ENCODE results near the gene PCCA. TPM values are rescaled to one million over a fixed set of nuclear protein-coding genes. Genes with fewer than 3 reads are reported as not detected.

Gene PCCA
- total and polyA plus RNA-seq, 5 donors: 35.6 to 56.2 (median 54.6) TPM

- Histone ChIP-seq H3K4me3 (ENCODE audit: low read length) (no peak overlapping the region), H3K4me1 (ENCODE audit: control insufficient read depth, insufficient read depth, low read length) (no peaks in the 10 kb centered on the region), H3K27me3 (ENCODE audit: control insufficient read depth, insufficient read depth) (no peaks in the 10 kb centered on the region), H3K27ac (ENCODE audit: low read length) (no peak overlapping the region), H3K9me3 (ENCODE audit: control insufficient read depth, low read length) (no peaks in the 10 kb centered on the region)
- DNase-seq: no peak
- 94% methylated on average over 15 of the region's 15 CpGs for WGBS
- intact Hi-C loops (cut with DNase I): no loop called here
- ATAC-seq: no peak
Observed at GRCh38 chr13:100529666-100530377, 440.9 kb downstream of the PCCA start.

- 82% methylated on average over 11 of the region's 11 CpGs for WGBS
- H3K4me1 ChIP-seq (ENCODE audit: control insufficient read depth, insufficient read depth, low read length): no peaks in the 10 kb centered on the region
- H3K27me3 ChIP-seq (ENCODE audit: control insufficient read depth, insufficient read depth): no peaks in the 10 kb centered on the region
- DNase-seq (no peak), ATAC-seq (no peak)
- intact Hi-C loops (cut with DNase I): no loop called here
- H3K9me3 ChIP-seq (ENCODE audit: control insufficient read depth, low read length): no peaks in the 10 kb centered on the region
- no peak overlapping the region for H3K27ac ChIP-seq (ENCODE audit: low read length)
- H3K4me3 ChIP-seq (ENCODE audit: low read length): no peak overlapping the region
Observed at GRCh38 chr13:100530671-100531213, 441.8 kb downstream of the PCCA start.

DNA sequence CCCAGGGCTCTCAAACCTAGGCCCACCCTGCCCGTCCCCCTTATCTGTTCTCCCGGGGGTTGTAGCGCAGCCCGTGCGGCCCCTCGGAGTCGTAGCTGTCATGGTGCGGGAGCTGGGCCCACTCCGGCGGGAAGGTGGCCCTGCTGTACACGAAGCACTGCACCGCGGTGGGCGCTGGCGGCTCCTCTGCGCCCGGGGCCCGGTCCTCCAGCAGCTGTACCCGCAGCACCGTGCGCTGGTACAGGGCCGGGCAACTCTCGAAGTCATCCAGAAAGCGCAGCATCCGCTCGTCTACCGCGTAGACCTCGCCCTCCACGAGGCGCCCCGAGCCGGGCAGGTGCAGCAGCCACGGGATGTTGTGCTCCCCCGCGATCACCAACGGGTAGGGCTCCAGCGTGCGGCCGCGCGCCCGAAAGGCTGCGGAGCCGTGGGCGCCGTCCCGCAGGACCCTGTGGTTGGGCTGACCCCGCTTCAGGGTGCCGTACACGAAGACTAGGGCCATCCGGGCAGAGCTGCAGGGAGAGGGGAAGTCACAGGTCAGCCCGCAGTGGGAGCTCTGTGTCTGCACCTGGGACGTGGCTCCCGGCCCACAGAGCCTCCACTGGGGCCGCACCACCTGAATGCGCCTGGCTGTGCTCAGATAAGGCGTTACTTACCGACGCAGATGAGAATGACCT lies 443.3 kb downstream of the PCCA start:
- no peaks in the 10 kb centered on the region for H3K4me1 ChIP-seq (ENCODE audit: control insufficient read depth, insufficient read depth, low read length)
- no peaks in the 10 kb centered on the region for H3K27me3 ChIP-seq (ENCODE audit: control insufficient read depth, insufficient read depth)
- ATAC-seq (peak; percentile 12 to 22), DNase-seq (peak in 1 of 3 donors; percentile 57)
- no peaks in the 10 kb centered on the region for H3K9me3 ChIP-seq (ENCODE audit: control insufficient read depth, low read length)
- intact Hi-C loops (cut with DNase I): no loop called here
- no peak overlapping the region for H3K4me3 ChIP-seq (ENCODE audit: low read length)
- H3K27ac ChIP-seq (ENCODE audit: low read length): no peak overlapping the region
- WGBS: 96% methylated on average over 60 of the region's 60 CpGs

- ATAC-seq (no peak), DNase-seq (peak in 1 of 3 donors; percentile 55)
- intact Hi-C loops (cut with DNase I): no loop called here
- Histone ChIP-seq H3K27ac (ENCODE audit: low read length) (no peak overlapping the region), H3K4me1 (ENCODE audit: control insufficient read depth, insufficient read depth, low read length) (no peaks in the 10 kb centered on the region), H3K4me3 (ENCODE audit: low read length) (no peak overlapping the region), H3K9me3 (ENCODE audit: control insufficient read depth, low read length) (no peaks in the 10 kb centered on the region), H3K27me3 (ENCODE audit: control insufficient read depth, insufficient read depth) (no peaks in the 10 kb centered on the region)
- WGBS: 98% methylated on average over 14 of the region's 14 CpGs
Observed at GRCh38 chr13:100532836-100533435, 444.0 kb downstream of the PCCA start.

- no peak overlapping the region for H3K4me3 ChIP-seq (ENCODE audit: low read length)
- no peak overlapping the region for H3K27ac ChIP-seq (ENCODE audit: low read length)
- H3K27me3 ChIP-seq (ENCODE audit: control insufficient read depth, insufficient read depth): no peaks in the 10 kb centered on the region
- WGBS: 97% methylated on average over 19 of the region's 19 CpGs
- no peaks in the 10 kb centered on the region for H3K9me3 ChIP-seq (ENCODE audit: control insufficient read depth, low read length)
- ATAC-seq (no peak), DNase-seq (no peak)
- intact Hi-C loops (cut with DNase I): no loop called here
- H3K4me1 ChIP-seq (ENCODE audit: control insufficient read depth, insufficient read depth, low read length): no peaks in the 10 kb centered on the region
Observed at GRCh38 chr13:100533588-100534041, 444.7 kb downstream of the PCCA start.

DNA sequence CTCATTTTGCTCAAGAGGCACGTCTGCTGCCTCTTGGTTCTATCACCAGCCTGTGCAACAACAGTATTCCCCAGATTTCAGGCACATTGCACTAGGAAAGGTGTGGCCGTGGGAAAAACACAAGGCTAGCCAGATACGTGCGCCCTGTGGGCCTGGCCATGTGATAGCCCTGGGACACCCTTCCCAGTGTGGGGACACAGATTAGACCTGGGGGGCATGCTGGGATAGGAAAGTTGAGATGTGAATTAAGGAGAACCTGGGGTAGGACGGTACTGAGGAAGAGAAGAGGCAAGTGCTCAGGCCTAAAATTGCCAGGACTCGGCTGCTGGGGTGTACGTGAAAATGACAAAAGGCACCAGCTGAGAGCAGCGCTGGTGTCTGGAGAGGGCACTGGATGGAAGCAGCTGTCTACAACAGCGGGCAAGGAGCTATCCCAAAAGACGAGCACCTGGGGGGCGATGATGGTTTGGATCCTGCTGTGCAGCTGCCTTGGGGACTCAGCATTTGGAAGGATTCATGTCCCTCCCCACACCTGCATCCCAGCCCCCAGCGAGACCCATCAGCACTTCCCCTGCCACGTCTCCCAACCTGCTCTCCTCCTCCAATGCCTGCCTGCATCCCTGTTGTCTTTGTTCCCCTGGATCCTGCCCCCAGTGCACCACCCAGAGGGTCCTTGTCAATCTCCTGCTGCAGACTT lies 445.4 kb downstream of the PCCA start:
- H3K4me1 ChIP-seq (ENCODE audit: control insufficient read depth, insufficient read depth, low read length): no peaks in the 10 kb centered on the region
- H3K9me3 ChIP-seq (ENCODE audit: control insufficient read depth, low read length): no peaks in the 10 kb centered on the region
- no peak overlapping the region for H3K27ac ChIP-seq (ENCODE audit: low read length)
- intact Hi-C loops (cut with DNase I): no loop called here
- ATAC-seq (no peak), DNase-seq (no peak)
- no peaks in the 10 kb centered on the region for H3K27me3 ChIP-seq (ENCODE audit: control insufficient read depth, insufficient read depth)
- H3K4me3 ChIP-seq (ENCODE audit: low read length): no peak overlapping the region
- WGBS: 94% methylated on average over 13 of the region's 13 CpGs

- H3K4me1 ChIP-seq (ENCODE audit: control insufficient read depth, insufficient read depth, low read length): no peaks in the 10 kb centered on the region
- no peak for ATAC-seq
- WGBS: 90% methylated on average over 6 of the region's 6 CpGs
Observed at GRCh38 chr13:100534911-100535310, 446.0 kb downstream of the PCCA start.

GRCh38 chr13:100535426-100536135 lies 446.7 kb downstream of the PCCA start:
- intact Hi-C loops (cut with DNase I): no loop called here
- H3K27me3 ChIP-seq (ENCODE audit: control insufficient read depth, insufficient read depth): no peaks in the 10 kb centered on the region
- H3K4me1 ChIP-seq (ENCODE audit: control insufficient read depth, insufficient read depth, low read length): no peaks in the 10 kb centered on the region
- no peaks in the 10 kb centered on the region for H3K9me3 ChIP-seq (ENCODE audit: control insufficient read depth, low read length)
- no peak overlapping the region for H3K27ac ChIP-seq (ENCODE audit: low read length)
- H3K4me3 ChIP-seq (ENCODE audit: low read length): no peak overlapping the region
- DNase-seq (peak in 2 of 3 donors; percentile 50 to 69), ATAC-seq (peak; percentile 46 to 66)
- 59% methylated on average over 16 of the region's 16 CpGs for WGBS

More at GRCh38 chr13:100534911-100535310, 446.0 kb downstream of the PCCA start:
- no peaks in the 10 kb centered on the region for H3K9me3 ChIP-seq (ENCODE audit: control insufficient read depth, low read length)
- intact Hi-C loops (cut with DNase I): no loop called here
- no peak overlapping the region for H3K27ac ChIP-seq (ENCODE audit: low read length)
- H3K27me3 ChIP-seq (ENCODE audit: control insufficient read depth, insufficient read depth): no peaks in the 10 kb centered on the region
- no peak for DNase-seq
- no peak overlapping the region for H3K4me3 ChIP-seq (ENCODE audit: low read length)

DNA sequence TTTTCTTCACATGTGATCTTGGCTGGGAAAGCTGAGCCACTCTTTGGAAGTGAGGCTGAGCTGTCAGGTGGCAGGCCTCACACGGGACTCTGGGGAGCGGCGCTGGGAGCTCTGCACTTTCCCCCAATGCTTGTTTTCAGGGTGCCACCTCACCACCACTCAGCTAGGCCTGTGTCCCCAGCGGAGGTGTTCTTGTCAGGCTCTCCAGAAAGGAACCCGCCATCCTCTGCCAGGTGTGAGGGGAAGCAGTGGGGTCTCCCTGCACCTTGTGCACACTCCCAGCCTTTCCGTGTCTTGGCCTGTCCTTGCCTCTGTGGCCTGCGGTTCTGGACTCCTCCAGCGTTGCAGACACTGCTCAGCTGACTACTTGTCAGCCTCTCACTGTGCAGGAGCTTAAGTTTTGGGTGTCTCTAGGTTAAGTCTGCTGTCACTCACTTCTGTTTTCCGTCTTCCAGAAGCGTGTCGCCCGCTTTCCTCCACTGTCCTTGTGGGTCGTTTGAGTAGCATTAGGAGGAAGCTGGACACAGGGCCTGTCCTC lies 447.8 kb downstream of the PCCA start:
- DNase-seq: no peak
- intact Hi-C loops (cut with DNase I): no loop called here
- 89% methylated on average over 13 of the region's 13 CpGs for WGBS
- Histone ChIP-seq H3K27me3 (ENCODE audit: control insufficient read depth, insufficient read depth) (no peaks in the 10 kb centered on the region), H3K4me3 (ENCODE audit: low read length) (no peak overlapping the region), H3K9me3 (ENCODE audit: control insufficient read depth, low read length) (no peaks in the 10 kb centered on the region), H3K27ac (ENCODE audit: low read length) (no peak overlapping the region), H3K4me1 (ENCODE audit: control insufficient read depth, insufficient read depth, low read length) (no peaks in the 10 kb centered on the region)
- no peak for ATAC-seq

DNA sequence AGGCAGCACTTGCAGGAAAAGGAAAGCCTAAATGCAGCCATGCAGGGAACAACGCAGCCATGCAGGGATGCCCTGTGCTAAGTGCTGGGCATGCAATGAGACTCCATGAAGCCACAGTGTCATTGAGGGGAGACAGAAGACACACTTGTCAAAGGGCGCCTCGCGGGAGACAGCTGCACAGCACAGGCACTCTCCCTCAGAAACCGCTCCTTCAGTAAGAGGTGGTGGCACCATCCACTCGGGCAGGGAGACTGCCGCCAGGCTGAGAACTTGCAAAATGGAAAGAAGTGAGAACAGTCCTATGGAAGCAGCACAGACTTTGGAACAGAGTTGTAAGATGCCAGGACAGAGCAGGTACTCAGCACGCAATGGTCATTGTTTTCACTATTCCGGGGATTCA lies 448.6 kb downstream of the PCCA start:
- H3K9me3 ChIP-seq (ENCODE audit: control insufficient read depth, low read length): no peaks in the 10 kb centered on the region
- H3K4me1 ChIP-seq (ENCODE audit: control insufficient read depth, insufficient read depth, low read length): no peaks in the 10 kb centered on the region
- H3K27me3 ChIP-seq (ENCODE audit: control insufficient read depth, insufficient read depth): no peaks in the 10 kb centered on the region
- no peak for ATAC-seq
- WGBS: 94% methylated on average over 9 of the region's 9 CpGs
- no peak overlapping the region for H3K27ac ChIP-seq (ENCODE audit: low read length)
- intact Hi-C loops (cut with DNase I): no loop called here
- no peak for DNase-seq
- no peak overlapping the region for H3K4me3 ChIP-seq (ENCODE audit: low read length)
